T-cell (primary cell): ENCODE results near the gene TOB1. TPM values are rescaled to one million over a fixed set of nuclear protein-coding genes. Genes with fewer than 3 reads are reported as not detected.
A peak's percentile ranks its signal among the peaks of the same experiment; 100 is the strongest.

Source experiments
- ATAC-seq, 4 experiments: fragments of 200-7000 bp in 3 of 4; fragments of 150-1000 bp in 1 of 4; cut with Tn5 transposase; replicated peaks in 1 of 4; 1 replicate in 3 of 4; 2 replicates in 1 of 4; pipeline ENCODE4 v1.10.0; 2021; ENCODE audit warnings: moderate library complexity in 3 of 4, mild to moderate bottlenecking in 2 of 4, moderate number of reproducible peaks in 1 of 4
- CTCF ChIA-PET, 2 donors: fragments of 300-600 bp; sonication (Branson Sonifier 250); formaldehyde crosslinking; loops; one replicate each; lab custom pipeline; 2022; ENCODE audit warnings: antibody characterized with exemption in 2 of 2; lab: Charles Lee
- POLR2A ChIA-PET, 2 donors: fragments of 300-600 bp; sonication (Branson Sonifier 250); formaldehyde crosslinking; loops; one replicate each; lab custom pipeline; 2022; ENCODE audit warnings: antibody characterized with exemption in 2 of 2; lab: Charles Lee
- DNase-seq, 35 experiments: peaks; one replicate each; pipeline versions ENCODE4 v3.0.0 to v3.0.0-alpha.2; 2013 to 2023
- H3K27ac ChIP-seq: one replicate; pipeline ENCODE4 v1.5.1; 2013; ENCODE audit warnings: low read length
- H3K27me3 ChIP-seq, 2 experiments: replicated peaks in 1 of 2; 1 replicate in 1 of 2; 2 replicates in 1 of 2; pipeline versions ENCODE4 v1.6.1 to v1.7.0; 2013; ENCODE audit warnings: low read length in 1 of 2, mixed read lengths in 1 of 2; ENCODE audit not compliant: control insufficient read depth in 2 of 2, insufficient read depth in 2 of 2; ENCODE audit errors: extremely low read depth in 1 of 2
- H3K36me3 ChIP-seq, 2 donors: 1 replicate in 1 of 2; 2 replicates in 1 of 2; pipeline versions ENCODE4 v1.6.1 to v1.7.0; 2013; ENCODE audit warnings: low read length in 1 of 2; ENCODE audit not compliant: control insufficient read depth in 2 of 2, insufficient read depth in 1 of 2; ENCODE audit errors: extremely low read depth in 1 of 2
- H3K4me1 ChIP-seq, 2 experiments: 1 replicate in 1 of 2; 2 replicates in 1 of 2; pipeline versions ENCODE4 v1.6.1 to v1.7.0; 2013; ENCODE audit warnings: low read length in 2 of 2, mixed read lengths in 1 of 2; ENCODE audit not compliant: insufficient read depth in 2 of 2, control insufficient read depth in 1 of 2; ENCODE audit errors: extremely low read depth in 1 of 2
- H3K4me3 ChIP-seq, 2 donors: 1 replicate in 1 of 2; 2 replicates in 1 of 2; pipeline versions ENCODE4 v1.5.1 to v1.7.0; 2013; ENCODE audit warnings: mild to moderate bottlenecking in 2 of 2, low read length in 1 of 2, moderate library complexity in 1 of 2; ENCODE audit not compliant: control insufficient read depth in 1 of 2; ENCODE audit errors: extremely low read depth in 1 of 2
- H3K9me3 ChIP-seq: 2 replicates; pipeline ENCODE4 v1.7.0; 2013
- H3K27ac Mint-ChIP-seq, 2 donors: one replicate each; pipeline ENCODE4 v1.8.0; 2020 to 2021; ENCODE audit warnings: mild to moderate bottlenecking in 2 of 2, mixed read lengths in 2 of 2
- H3K27me3 Mint-ChIP-seq, 2 donors: one replicate each; pipeline ENCODE4 v1.8.0; 2021 to 2022; ENCODE audit warnings: mixed read lengths in 2 of 2
- H3K36me3 Mint-ChIP-seq: one replicate; pipeline ENCODE4 v1.8.0; 2021; ENCODE audit warnings: mixed read lengths
- H3K4me1 Mint-ChIP-seq, 3 donors: one replicate each; pipeline ENCODE4 v1.8.0; 2020 to 2022; ENCODE audit warnings: mixed read lengths in 3 of 3, mild to moderate bottlenecking in 1 of 3
- H3K4me3 Mint-ChIP-seq, 3 donors: one replicate each; pipeline ENCODE4 v1.8.0; 2020 to 2022; ENCODE audit warnings: mild to moderate bottlenecking in 3 of 3, mixed read lengths in 3 of 3, moderate library complexity in 3 of 3
- H3K9me3 Mint-ChIP-seq, 3 donors: one replicate each; pipeline ENCODE4 v1.8.0; 2020 to 2022; ENCODE audit warnings: mixed read lengths in 3 of 3
- whole genome bisulfite sequencing: methylation state at CpG from one replicate; pipeline ENCODE4 v1.1.5; 2013; ENCODE audit warnings: missing lambda C conversion rate; ENCODE audit not compliant: insufficient coverage; 5-methylcytosine and 5-hydroxymethylcytosine counted together
- total RNA-seq, 35 experiments: library from RNA in 6 of 35; stranded (reverse) in 6 of 35; fragments of 120-200 nt in 1 of 35; gene quantifications; one replicate each; pipeline versions ENCODE4 v1.2.1 to v1.2.4 and lab custom pipeline; 2013 to 2026

TOB1 gene
- total RNA-seq, 5 donors from 2014 or later (not counting 1 experiment from before 2014, with no cell fraction given): 75.4 to 310 (median 92.6) TPM

DNA sequence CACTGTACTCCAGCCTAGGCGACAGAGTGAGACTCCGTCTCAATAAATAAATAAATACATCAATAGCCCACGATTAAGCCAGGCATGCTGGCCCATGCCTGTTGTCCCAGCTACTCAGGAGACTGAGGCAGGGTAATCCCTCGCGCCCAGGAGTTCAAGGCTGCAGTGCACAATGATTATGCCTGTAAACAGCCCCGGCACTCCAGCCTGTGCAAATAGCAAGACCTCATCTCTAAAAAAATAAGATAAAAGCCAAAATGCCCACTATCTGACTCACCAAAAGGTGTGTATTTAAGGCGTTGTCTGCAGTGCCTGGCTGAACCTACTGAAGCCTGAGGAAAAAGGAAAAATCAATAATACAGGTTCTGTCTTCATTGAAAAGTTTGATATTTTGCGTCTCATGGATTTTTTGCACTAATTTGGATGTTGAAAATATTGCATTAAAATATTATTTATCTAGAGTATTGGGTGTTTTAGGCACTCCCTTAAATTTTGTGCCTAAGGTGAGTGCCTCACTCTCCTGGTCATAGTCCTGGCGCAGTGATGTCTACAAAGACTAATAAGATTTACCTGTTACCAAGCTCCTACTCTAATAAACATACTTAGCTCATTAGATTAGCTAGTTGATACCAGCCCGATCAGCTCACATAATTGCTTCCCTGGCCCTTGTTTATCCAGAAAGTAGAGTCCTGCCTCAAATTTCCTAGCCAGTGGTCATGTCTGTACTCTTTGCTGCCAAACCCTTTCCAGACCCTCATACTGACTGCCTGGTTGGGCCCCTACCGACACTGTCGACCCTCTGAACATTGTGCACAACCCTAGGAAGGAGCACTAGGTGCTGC is 24.7 kb upstream of the TOB1 start:
- Mint-ChIP-seq H3K27ac (no peak overlapping the region), H3K4me1 (peaks cover 15 to 26% (median 16%) of the 10 kb centered on the region in 3 donors), H3K27me3 (no peaks in the 10 kb centered on the region), H3K4me3 (no peak overlapping the region), H3K36me3 (no peaks in the 10 kb centered on the region), H3K9me3 (no peaks in the 10 kb centered on the region)
- DNase-seq (no peak), ATAC-seq (no peak)
- POLR2A ChIA-PET: no interaction called here
- CTCF ChIA-PET: interaction anchor here in 1 of 2 donors (0.9 kb wide), 1 partner anchor 39 kb away, joined by 3 read pairs; no protein-coding TSS in a partner anchor
- peaks cover 0 to 7% of the 10 kb centered on the region in 2 experiments for H3K27me3 ChIP-seq
- H3K4me3 ChIP-seq: no peak overlapping the region
- H3K9me3 ChIP-seq: no peaks in the 10 kb centered on the region
- no peak overlapping the region for H3K27ac ChIP-seq
- peaks cover 14 to 20% of the 10 kb centered on the region in 2 experiments for H3K4me1 ChIP-seq
- no peaks in the 10 kb centered on the region for H3K36me3 ChIP-seq
- WGBS: 89% methylated on average over 9 of the region's 12 CpGs

GRCh38 chr17:50889528-50890118 is 23.5 kb upstream of the TOB1 start:
- no peaks in the 10 kb centered on the region for H3K36me3 Mint-ChIP-seq
- Histone ChIP-seq H3K4me3 (no peak overlapping the region), H3K4me1 (peaks cover 17 to 20% of the 10 kb centered on the region in 2 experiments), H3K27ac (no peak overlapping the region), H3K9me3 (no peaks in the 10 kb centered on the region), H3K27me3 (peaks cover 0 to 4% of the 10 kb centered on the region in 2 experiments), H3K36me3 (no peaks in the 10 kb centered on the region)
- no peaks in the 10 kb centered on the region for H3K27me3 Mint-ChIP-seq
- H3K9me3 Mint-ChIP-seq: no peaks in the 10 kb centered on the region
- 100% methylated on average over 1 of the region's 3 CpGs for WGBS
- POLR2A ChIA-PET: interaction anchor here in 1 of 2 donors (0.5 to 0.6 kb wide), 2 partner anchors 12 to 34 kb away, joined by 3 read pairs; no protein-coding TSS in a partner anchor
- CTCF ChIA-PET: interaction anchor here in 1 of 2 donors (0.5 to 0.6 kb wide), 2 partner anchors 23 to 893 kb away, joined by 3 to 5 read pairs; partner anchors contain the start of gene TOB1
- DNase-seq (no peak), ATAC-seq (no peak)
- no peak overlapping the region for H3K27ac Mint-ChIP-seq
- H3K4me3 Mint-ChIP-seq: peak overlapping the region in 1 of 3 donors; percentile 13
- H3K4me1 Mint-ChIP-seq: peaks cover 15 to 26% (median 16%) of the 10 kb centered on the region in 3 donors

GRCh38 chr17:50887705-50888245 is 21.6 kb upstream of the TOB1 start:
- no peaks in the 10 kb centered on the region for H3K27me3 Mint-ChIP-seq
- peak overlapping the region in 2 of 3 donors; percentile 2 to 62 for H3K4me3 Mint-ChIP-seq
- H3K9me3 ChIP-seq: no peaks in the 10 kb centered on the region
- WGBS: 80% methylated on average over 2 of the region's 5 CpGs
- no peaks in the 10 kb centered on the region for H3K9me3 Mint-ChIP-seq
- ChIA-PET CTCF (interaction anchor here in 1 of 2 donors (0.6 to 1.3 kb wide), 4 partner anchors 9 to 61 kb away, joined by 3 to 5 read pairs (median 3); no protein-coding TSS in a partner anchor), POLR2A (interaction anchor here (0.6 to 0.9 kb wide), 3 partner anchors 9 to 25 kb away, joined by 3 to 7 read pairs (median 5); partner anchors contain the start of gene TOB1 (in 1 of the 2))
- ATAC-seq: no peak
- peaks cover 0 to 4% of the 10 kb centered on the region in 2 experiments for H3K27me3 ChIP-seq
- H3K4me3 ChIP-seq: no peak overlapping the region
- H3K36me3 Mint-ChIP-seq: no peaks in the 10 kb centered on the region
- peaks cover 23 to 37% (median 24%) of the 10 kb centered on the region in 3 donors for H3K4me1 Mint-ChIP-seq
- peak overlapping the region; percentile 42 to 53 for H3K27ac Mint-ChIP-seq
- no peak overlapping the region for H3K27ac ChIP-seq
- no peak for DNase-seq
- H3K4me1 ChIP-seq: peaks cover 19 to 28% of the 10 kb centered on the region in 2 experiments
- H3K36me3 ChIP-seq: no peaks in the 10 kb centered on the region

- H3K36me3 Mint-ChIP-seq: no peaks in the 10 kb centered on the region
Measured at GRCh38 chr17:50884439-50885311, 18.5 kb upstream of the TOB1 start.

GRCh38 chr17:50883850-50884438 is 17.8 kb upstream of the TOB1 start:
- H3K36me3 Mint-ChIP-seq: no peaks in the 10 kb centered on the region
- POLR2A ChIA-PET: no interaction called here

More at GRCh38 chr17:50884439-50885311, 18.5 kb upstream of the TOB1 start:
- Histone ChIP-seq H3K27ac (no peak overlapping the region), H3K9me3 (no peaks in the 10 kb centered on the region), H3K36me3 (no peaks in the 10 kb centered on the region), H3K27me3 (peaks cover 0 to 4% of the 10 kb centered on the region in 2 experiments), H3K4me3 (no peak overlapping the region), H3K4me1 (peaks cover 22 to 33% of the 10 kb centered on the region in 2 experiments)
- ChIA-PET CTCF (interaction anchor here in 1 of 2 donors (0.8 to 1.4 kb wide), 2 partner anchors 11 to 18 kb away, joined by 3 to 4 read pairs; no protein-coding TSS in a partner anchor), POLR2A (no interaction called here)
- ATAC-seq (no peak), DNase-seq (no peak)
- peak overlapping the region; percentile 64 to 73 for H3K27ac Mint-ChIP-seq
- no peaks in the 10 kb centered on the region for H3K9me3 Mint-ChIP-seq
- 95% methylated on average over 4 of the region's 8 CpGs for WGBS
- H3K27me3 Mint-ChIP-seq: no peaks in the 10 kb centered on the region
- H3K4me1 Mint-ChIP-seq: peaks cover 28 to 49% (median 30%) of the 10 kb centered on the region in 3 donors
- H3K4me3 Mint-ChIP-seq: no peak overlapping the region

More at GRCh38 chr17:50883850-50884438, 17.8 kb upstream of the TOB1 start:
- Mint-ChIP-seq H3K27me3 (no peaks in the 10 kb centered on the region), H3K27ac (peak overlapping the region; percentile 68 to 84), H3K4me3 (no peak overlapping the region), H3K9me3 (no peaks in the 10 kb centered on the region), H3K4me1 (peaks cover 28 to 47% (median 30%) of the 10 kb centered on the region in 3 donors)
- Histone ChIP-seq H3K27me3 (peaks cover 0 to 4% of the 10 kb centered on the region in 2 experiments), H3K9me3 (no peaks in the 10 kb centered on the region), H3K4me1 (peaks cover 22 to 33% of the 10 kb centered on the region in 2 experiments), H3K36me3 (no peaks in the 10 kb centered on the region), H3K4me3 (no peak overlapping the region), H3K27ac (no peak overlapping the region)
- ATAC-seq: peak in 1 of 4 experiments; percentile 32
- 67% methylated on average over 4 of the region's 5 CpGs for WGBS
- peak in 1 of 35 experiments; percentile 8 for DNase-seq
- CTCF ChIA-PET: no interaction called here
